GDM1 (cell line): ENCODE measurements around the gene MYO3B.

Experiments used
- DNase-seq: peaks from one replicate; lab custom pipeline; 2025; lab: John Stamatoyannopoulos, UW

The MYO3B gene

DNA sequence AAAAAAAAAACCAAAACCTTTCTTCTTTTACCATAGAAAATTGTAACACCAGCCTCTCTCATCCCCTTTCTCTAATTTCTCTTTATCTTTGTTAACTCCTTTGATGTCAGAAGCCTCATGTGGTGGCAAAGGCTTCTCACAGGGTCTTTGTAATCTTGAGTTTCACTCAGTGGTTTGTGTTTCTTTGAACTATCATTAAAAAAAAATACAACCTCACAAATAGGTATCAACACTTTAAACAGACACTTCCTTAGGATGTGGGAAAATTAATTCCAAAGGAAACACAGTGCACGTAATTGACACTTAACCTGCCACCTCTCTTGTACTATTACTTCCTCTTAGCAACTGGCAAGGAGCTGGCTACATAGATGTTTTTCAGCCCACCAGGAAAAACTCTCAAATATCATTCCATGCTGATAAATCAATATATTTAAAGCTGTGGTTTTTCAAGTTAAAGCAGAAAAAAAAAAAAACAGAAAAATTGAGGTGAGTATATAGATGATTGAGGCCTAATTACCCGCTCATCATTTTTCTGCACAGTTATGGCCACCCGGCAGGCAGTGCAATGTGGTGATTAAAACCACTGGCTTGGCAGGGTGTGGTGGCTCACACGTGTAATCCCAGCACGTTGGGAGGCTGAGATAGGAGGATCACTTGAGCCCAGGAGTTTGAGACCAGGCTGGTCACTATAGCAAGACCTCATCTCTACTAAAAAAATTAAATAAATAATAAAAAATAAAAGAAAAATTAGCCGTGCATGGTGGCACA, 193.5 kb downstream of the MYO3B start:
- DNase-seq, result no peak

DNA sequence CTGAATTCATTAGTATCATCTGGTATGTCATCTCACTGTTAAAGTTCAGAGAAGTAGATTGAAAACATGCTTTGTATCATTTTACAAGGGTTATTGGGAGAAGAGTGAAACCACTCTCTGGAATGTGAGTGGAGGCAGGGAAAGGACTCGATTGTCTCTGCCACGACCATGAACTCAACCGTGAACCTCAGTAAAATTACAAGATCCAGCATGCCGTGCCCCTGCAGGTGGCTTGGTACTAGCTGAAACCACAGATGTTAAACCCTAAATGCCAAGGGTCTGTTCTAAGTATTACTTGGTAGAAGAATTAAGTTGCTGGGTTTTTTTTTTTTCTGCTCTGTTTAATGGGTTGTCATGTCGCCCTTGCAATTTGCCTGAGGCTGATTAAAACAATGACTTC, 197.2 kb downstream of the MYO3B start:
- no peak for DNase-seq

DNA sequence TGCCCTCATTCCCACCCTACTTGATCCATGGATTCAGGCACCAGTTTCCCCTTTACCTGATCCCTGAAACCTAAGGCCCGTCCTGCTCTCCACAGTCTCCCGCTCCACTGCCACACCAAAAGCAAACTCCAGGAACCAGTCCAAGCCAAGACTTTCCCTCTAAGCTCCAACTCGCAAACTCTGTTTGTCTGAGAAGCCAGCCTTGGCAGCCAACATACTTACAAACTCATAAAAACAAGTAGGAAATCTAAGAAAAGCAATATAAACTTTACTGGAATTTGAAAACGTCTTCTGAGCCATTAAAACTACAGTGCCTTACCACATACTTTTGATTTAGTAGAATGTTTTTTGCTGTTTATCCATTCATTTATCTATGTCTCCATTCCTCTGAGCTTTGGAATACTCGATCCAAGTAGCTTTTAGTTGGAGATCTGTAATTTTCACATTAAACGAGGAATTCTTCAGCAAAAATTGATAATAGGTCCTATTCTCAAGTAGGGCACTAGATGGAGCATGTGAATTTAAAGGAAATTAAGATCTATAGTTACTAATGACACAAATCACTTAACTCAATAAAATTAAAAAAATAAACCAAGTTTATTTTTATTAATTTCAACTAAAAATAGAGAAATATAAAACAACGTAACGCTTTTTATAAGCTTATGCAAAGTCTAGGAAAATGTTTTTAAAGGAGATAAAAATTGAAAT, 199.7 kb downstream of the MYO3B start:
- no peak for DNase-seq

DNA sequence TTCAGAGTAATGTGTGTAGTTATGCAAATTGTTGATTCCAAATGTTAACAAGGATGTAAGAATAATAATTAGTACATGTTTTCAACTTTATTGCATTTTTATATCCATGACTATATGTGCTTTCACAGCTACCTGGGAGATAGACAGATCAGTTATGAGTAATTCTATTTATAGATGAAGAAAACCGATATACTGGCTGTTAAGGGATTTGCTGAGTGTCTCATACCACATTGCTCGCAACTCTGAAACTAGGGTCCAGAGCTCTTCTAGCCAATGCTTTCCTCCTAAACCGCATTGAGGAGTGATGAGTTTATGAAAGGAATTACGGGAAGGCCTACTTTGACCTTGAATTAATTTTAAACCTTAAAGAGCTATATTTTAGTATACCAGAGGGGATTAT, 202.3 kb downstream of the MYO3B start:
- DNase-seq, result no peak

DNA sequence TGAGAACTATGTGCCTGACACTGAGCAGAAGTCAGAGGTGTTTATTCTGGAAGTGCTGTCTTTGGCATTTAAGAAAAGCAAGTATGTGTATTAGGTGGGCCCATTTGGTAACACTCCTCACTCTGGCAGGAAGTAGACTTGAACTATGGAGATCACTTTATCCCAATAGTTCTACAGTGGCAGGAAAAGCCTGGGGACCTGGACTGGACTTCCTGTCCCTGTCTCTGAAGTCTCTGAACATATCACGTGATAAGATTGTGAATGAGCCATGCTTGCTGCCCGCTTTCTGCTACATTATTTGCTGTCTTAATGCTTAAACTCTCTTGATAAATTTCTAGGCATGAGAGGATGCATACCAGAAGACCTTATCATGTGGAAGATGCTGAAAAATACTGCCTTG, 203.7 kb downstream of the MYO3B start:
- no peak for DNase-seq

DNA sequence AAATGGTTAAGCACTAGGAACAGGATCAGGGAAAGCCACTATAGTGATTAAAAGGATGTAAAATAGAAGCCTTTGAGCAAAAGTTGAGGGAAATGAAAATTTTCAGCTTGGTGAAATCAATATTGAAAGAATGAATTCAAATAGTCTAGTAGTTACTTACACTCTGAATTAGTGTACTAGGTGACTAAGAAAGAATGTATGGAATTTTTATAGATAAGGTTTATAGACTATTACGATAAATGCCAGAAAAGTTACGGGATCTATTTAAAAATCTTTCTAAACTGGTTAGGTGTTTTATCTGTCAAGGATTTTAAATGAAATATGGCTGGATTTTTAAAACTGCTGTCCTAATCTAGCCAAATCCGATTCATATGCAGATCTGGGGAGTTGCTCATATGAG, 208.6 kb downstream of the MYO3B start:
- DNase-seq, result no peak

DNA sequence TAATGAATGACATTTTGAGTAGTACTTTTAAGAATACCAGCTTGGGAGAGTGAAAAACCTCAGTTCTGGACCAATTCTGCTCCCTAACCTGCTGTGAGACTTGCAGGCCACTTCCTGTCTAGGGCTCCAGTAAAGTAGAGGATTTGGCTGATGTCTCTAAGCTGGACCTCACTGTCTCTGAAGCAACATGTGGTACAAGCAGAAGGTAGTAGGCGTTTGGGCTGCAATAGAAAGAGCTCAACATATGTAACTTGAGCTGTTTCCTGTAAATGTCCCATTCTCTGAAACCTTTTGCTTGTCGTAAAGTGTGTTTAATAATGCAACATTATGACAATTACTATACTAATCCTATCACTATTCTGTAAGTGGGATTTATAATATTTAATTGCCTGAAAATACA, 213.1 kb downstream of the MYO3B start:
- DNase-seq, result no peak

DNA sequence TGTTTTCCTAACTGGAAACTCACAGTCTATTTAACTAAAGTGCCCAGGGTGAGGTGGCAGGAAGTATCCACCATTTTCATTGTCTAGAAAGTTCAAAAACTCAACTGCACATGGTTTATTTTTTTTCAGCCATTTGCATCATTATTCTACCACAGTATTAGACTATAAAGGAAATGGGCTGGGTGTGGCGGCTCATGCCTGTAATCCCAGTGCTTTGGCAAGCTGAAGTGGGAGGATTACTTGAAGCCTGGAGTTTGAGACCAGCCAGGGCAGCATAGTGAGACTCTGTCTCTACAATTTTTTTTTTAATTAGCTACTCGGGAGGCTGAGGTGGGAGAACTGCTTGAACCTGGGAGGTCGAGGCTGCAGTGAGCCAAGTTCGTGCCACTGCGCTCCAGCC, 213.8 kb downstream of the MYO3B start:
- DNase-seq, result no peak

DNA sequence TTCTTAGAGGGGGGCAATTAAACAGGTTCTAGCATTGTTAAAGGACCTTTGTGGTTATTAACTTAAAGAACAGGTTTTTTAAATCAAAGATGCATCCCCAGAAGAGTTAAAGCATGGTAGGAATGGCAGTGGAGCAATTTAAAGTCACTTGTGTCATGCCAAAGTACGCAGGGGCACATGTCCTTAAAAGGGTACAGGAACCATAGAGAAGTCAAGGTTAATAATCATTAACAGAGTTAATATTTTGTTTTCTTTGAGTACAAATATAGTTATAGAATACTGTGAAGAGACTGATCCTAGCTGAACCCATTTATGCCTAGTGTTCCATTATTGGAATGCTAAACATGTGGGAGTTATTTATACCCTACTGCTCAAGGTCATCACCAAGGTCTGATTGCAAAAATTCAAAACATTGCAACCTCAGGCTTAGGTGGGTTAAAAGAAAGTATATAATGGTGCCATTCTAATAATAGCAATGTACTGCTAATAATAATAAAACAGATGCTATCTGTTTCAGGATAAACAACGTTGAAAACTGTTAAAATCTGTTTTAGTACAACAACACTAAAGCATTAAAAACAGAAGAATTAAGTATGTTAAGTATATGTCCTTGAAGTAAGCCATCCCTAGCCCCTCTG, 216.0 kb downstream of the MYO3B start:
- DNase-seq, result no peak

DNA sequence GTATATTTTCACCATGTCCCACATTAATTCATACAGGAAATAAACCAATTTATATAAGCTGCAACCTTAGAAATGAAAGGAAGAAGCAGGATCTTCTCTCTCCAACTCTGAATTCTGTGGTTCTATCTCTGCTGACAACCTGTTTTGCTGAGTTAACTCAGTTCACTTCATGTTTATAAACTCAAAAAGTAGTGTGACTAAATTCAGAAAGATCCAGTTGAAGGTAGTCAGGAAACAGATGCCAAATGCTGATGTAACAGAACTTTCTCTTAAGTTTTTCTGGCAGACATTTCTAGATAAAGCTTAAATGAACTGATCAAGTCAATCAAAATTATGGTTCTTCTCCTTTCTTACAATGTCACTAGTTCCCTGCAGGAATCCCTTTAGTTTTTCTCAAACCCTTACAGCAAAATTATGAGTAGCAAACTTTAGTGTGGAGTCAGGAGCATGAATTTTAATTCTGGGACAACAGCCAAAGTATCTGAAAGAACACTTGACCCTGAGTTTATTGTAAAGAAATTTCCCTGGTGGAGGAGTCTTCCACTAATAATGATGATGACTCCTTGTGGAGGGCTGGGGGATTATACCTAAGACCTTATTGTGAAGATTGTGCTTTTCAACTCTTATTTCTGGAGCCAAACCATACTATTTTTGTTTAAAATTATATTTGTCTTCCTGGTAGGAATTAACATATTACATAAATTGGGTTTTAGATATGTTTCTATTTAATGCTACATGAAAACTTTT, 216.9 kb downstream of the MYO3B start:
- no peak for DNase-seq

DNA sequence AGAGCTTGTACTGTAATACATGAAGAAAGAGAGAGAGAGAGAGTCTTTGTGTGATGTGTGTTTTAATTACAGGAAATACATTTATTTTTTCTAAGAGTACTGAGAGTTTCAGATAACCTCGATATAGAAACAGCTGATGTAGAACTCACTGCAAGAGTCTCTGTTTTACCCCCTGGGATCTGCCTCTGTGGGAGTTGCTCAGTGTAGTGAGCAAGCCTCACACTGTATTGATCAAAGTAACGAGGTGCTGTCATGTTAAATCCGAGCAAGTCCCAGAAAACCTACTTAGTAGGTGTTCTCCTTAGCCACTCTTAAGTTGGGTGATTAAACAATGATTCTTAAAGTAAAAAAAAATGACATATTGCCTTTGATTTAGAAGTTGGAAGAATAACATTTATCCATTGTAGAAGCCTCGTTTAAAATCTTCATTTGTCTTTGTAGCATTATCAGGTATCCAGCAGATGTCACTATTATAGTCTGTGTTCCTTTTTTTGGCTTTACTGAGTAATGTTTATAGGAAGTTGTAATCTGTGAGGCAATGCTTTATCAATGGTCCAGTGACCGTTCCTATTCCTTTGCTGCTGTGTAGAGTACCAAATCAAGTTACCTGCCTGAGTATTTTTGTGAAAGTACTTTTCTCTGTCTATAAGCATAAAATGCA, 219.0 kb downstream of the MYO3B start:
- no peak for DNase-seq

DNA sequence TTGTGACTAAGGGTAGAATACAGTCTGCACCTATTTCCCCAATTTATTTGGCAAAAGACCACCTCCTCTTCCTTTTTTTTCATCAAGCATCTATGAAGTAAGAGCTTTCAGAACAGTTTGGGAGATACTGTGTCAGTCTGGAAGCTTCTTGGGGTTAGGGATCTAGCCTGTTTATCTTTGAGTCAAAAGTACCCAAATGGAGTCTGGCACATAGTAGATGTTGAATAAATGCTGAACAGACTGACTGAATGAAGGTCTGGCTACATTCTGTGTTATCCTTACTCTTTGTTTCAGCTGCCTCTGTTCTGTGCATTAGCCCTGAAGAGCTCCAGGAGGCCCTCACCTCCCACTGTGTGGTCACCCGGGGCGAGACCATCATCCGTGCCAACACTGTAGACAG, 223.2 kb downstream of the MYO3B start:
- DNase-seq, result no peak

DNA sequence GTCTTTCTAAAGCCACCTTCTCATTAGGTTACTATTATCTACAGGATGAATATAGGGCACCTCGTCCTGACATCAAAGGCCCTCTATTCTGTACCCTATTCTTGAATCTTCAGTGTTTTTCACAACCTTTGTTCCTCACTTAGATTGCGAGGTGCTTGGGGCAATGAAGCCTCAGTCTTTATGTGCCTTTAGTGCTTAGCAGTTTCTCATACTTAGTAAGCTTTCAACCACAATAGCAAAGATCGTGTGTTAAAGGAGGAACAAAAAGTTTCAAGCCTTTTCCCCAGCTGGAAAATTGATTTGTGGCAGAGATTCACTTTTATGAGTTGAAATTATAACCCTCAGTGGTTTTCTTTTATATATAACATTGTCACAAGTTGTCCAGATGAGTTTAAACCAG, 226.9 kb downstream of the MYO3B start:
- no peak for DNase-seq

DNA sequence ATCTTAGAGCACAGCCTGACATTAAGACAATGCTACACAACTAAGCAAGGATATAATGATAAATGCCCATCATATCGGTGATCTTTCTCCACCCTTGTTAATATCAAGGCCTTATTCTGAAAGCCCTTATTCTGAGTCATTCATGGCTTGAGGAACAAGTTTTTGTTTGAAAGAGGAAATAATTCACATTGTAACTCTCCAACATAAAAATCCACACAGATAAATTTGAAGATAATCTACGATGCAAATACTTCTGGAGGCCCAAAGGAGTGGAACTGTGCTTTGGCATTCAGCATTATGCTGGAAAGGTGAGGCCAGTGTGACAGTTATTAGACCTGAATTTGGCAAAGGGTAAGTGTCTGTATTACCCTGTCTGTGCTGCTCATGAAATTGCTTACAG, 227.4 kb downstream of the MYO3B start:
- DNase-seq, result no peak

DNA sequence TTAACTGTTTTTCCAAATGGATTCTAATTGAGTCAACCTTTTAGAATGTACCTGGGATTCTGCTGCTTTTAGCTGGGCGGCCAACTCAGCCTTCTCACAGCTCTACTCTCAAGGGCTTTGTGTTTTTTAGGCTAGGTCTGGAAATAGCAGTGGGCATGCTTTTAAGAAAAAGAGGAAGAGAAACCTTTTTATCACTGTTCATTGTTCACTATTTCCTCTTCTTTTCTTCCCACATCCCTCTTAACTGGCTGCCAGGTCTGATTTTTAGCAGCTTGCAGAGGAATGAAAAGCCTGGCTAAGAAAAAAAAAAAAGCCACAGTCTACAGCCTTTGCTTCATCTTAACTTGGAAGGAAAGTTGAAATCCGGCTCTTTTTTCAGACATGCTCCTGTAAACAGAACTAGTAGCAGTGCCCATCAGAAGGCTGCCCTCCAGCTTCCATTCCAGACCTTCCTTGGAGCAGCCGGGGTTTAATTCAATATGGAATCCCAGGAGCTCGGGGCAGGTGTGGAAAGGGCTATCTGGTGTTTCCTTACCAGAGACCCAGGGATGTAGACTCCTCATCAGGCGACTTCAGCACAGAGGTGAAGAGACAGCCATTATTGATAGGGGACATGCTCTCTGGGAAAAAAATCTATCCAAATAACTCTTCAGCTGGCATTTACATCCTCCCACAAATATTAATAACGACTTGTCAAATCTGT, 230.7 kb downstream of the MYO3B start:
- no peak for DNase-seq

DNA sequence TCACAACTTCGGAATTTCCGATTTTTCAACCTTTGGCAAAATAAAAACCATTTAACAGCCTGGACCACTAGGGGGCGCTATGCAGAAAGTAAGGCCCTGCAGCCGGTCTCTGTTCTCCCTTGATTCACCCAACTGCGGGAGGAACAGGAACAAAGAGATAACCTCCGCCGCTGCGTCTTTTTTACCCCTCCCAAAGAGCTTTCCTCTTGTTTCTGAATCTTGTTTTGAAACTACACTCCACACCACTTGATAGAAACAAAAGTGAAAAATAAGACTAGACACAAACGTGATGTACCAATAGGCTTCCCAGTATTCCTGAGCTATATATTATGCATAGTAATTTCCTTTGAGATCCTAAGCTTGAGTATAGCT, 231.2 kb downstream of the MYO3B start:
- DNase-seq, result peak; percentile 53

DNA sequence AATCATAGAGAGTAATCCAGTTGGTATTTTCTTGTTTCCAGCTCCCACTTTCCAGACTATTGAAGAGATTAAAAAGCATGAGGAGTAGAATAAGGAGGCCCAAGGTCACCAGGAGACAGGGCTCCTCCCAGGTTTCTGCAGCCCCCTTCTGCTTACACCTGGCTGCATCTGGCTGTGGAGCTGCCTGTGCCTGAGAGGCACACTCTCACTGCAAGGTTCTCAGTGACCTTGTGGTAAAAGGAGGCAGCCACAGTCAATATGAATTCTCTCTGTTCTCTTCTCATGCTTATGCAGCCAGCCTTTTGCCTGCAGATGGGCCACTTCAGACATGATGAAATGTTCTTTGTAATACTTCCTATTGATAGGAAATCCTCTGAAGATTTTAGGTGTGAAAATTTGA, 233.7 kb downstream of the MYO3B start:
- DNase-seq, result no peak

DNA sequence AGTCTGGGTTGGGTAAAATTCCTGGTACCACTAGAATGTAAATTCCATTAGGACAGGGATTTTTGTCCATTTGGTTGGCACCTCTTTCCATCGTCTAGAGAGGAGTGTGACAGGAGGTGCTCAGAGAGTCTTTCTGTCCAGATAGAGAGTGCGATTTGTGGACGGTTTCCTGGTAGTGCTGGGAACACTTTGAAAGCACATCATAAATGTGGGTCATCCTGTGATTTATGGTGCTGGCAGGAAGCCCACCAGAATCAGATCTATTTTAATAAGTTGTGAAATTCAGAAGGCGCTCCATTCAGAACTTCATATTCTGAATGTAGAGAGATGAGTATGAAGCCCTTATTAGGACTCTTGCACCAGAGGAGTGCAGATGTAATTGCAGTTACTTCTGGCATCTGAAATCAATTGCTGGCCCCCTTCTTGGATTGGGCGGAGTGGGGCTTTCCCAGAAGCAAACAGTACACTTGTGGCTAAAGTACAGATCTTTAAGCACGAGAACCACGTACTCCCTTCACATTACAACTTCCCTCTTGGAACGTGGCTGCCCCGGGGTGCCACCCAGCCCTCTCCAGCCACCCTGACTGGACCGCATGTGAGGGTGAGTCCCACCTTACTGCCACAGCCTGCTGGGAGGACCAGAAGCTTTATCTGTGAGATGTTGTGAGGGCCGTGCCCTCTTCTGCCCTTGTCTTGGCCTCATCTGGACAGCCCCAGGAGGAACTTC, 243.2 kb downstream of the MYO3B start:
- DNase-seq, result no peak

DNA sequence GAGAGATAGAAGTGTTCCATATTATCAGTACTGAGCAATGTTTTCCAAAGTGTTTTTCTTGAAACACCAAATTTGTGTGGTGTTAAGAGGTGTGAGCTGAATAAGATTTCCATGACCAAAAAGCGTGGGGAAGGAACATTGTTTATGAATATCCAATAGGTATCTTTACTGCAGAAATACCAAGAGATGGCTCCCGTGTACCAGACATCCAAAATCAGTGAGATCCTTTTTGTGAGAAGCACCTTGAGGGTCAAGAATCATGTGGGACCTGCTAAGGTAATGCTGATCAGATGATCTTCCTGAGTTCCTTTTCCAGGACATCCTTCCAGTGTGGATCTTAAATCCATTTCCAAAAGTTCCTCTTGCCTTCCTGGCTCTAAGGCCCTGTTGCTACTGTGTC, 246.0 kb downstream of the MYO3B start:
- DNase-seq, result no peak

DNA sequence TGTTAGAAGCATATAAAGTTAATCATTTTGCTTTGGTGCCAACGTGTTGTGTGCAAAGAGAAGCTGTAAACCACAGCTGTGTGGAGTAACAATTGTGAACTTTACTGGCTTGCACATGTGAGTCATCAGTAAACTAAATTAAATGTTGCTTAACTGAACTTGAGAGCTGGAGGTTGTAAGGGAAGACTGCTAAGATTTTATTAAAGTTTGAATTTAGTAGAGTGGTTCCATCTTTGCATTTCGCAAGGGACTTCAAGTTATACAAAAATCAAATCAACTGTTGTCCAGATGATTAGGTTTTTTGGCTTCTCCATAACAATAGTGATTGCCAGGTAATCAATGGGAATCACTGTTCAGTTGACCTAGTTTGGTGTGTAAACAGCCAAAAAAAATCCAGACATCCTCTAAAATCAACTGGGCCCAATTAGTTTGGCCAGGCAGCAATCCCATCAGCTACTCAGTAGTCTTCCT, 247.4 kb downstream of the MYO3B start:
- DNase-seq, result no peak

DNA sequence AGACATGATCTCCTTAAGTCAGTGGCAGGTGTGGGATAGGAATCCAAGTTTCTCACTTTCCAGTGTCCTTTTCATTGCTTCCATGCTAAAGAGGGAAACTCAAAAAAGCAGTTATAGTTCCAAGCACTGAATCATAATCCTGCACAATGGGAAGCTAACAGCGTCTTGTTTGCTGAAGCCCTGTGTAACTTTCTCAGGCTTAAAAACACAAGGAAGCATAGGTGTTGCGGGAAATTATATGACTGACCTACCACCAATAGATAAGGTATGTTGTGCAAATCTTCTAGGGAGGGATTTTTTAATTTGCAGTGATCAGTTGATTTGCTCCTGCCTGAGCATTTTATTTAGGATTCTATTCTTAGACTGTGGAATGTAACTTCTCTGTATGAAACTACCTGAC, 250.9 kb downstream of the MYO3B start:
- no peak for DNase-seq
